GM18868 (cell line): ENCODE data around the gene VKORC1L1.
"Not testable (repeated sequence)": the region's sequence is repeated elsewhere in the genome, so short reads cannot be mapped to it uniquely, and the experiment has no call there.

Experiments used
- ATAC-seq: cut with Tn5 transposase; IDR thresholded peaks from one replicate; pipeline ENCODE4 v1.9.1; 2021; ENCODE audit warnings: mild to moderate bottlenecking, moderate library complexity; ENCODE audit not compliant: unreplicated experiment

Gene VKORC1L1

GRCh38 chr7:65880242-65880641 lies 7.4 kb downstream of the VKORC1L1 start:
- not testable (repeated sequence) for ATAC-seq

- not testable (repeated sequence) for ATAC-seq
These were observed 12.1 kb downstream of the VKORC1L1 start for GRCh38 chr7:65884983-65885382.

GRCh38 chr7:65885533-65885932 lies 12.7 kb downstream of the VKORC1L1 start:
- ATAC-seq, result not testable (repeated sequence)

- ATAC-seq, result not testable (repeated sequence)
These were observed 15.7 kb downstream of the VKORC1L1 start for GRCh38 chr7:65888434-65889156.

- not testable (repeated sequence) for ATAC-seq
These were observed 16.8 kb downstream of the VKORC1L1 start for GRCh38 chr7:65889722-65890121.

GRCh38 chr7:65892161-65892560 lies 19.3 kb downstream of the VKORC1L1 start:
- ATAC-seq, result no peak

- ATAC-seq, result no peak
These were observed 20.0 kb downstream of the VKORC1L1 start for GRCh38 chr7:65892835-65893234.

GRCh38 chr7:65896279-65896870 lies 23.5 kb downstream of the VKORC1L1 start:
- no peak for ATAC-seq

GRCh38 chr7:65897289-65897688 lies 24.4 kb downstream of the VKORC1L1 start:
- ATAC-seq, result not testable (repeated sequence)

GRCh38 chr7:65898677-65899447 lies 26.0 kb downstream of the VKORC1L1 start:
- peak; percentile 67 for ATAC-seq

GRCh38 chr7:65902306-65902705 lies 29.4 kb downstream of the VKORC1L1 start:
- no peak for ATAC-seq

- no peak for ATAC-seq
These were observed 34.8 kb downstream of the VKORC1L1 start for GRCh38 chr7:65907501-65908198.

GRCh38 chr7:65910237-65910636 lies 37.4 kb downstream of the VKORC1L1 start:
- ATAC-seq, result no peak

GRCh38 chr7:65912237-65912636 lies 39.4 kb downstream of the VKORC1L1 start:
- ATAC-seq, result no peak

- ATAC-seq, result no peak
These were observed 43.2 kb downstream of the VKORC1L1 start for GRCh38 chr7:65915921-65916657.

- no peak for ATAC-seq
These were observed 50.4 kb downstream of the VKORC1L1 start for GRCh38 chr7:65923316-65923715.

GRCh38 chr7:65924193-65924592 lies 51.3 kb downstream of the VKORC1L1 start:
- no peak for ATAC-seq

GRCh38 chr7:65925040-65925439 lies 52.2 kb downstream of the VKORC1L1 start:
- ATAC-seq, result no peak

GRCh38 chr7:65926588-65926987 lies 53.7 kb downstream of the VKORC1L1 start:
- no peak for ATAC-seq
